SKM-1 (cell line): Measurements from ENCODE around the gene SLC25A6.
"Not testable (repeated sequence)": the region's sequence is repeated elsewhere in the genome, so short reads cannot be mapped to it uniquely, and the experiment has no call there.

ENCODE experiments used
- DNase-seq: peaks from one replicate; lab custom pipeline; 2025; ENCODE audit not compliant: unreplicated experiment; lab: John Stamatoyannopoulos, UW

Gene SLC25A6

DNA sequence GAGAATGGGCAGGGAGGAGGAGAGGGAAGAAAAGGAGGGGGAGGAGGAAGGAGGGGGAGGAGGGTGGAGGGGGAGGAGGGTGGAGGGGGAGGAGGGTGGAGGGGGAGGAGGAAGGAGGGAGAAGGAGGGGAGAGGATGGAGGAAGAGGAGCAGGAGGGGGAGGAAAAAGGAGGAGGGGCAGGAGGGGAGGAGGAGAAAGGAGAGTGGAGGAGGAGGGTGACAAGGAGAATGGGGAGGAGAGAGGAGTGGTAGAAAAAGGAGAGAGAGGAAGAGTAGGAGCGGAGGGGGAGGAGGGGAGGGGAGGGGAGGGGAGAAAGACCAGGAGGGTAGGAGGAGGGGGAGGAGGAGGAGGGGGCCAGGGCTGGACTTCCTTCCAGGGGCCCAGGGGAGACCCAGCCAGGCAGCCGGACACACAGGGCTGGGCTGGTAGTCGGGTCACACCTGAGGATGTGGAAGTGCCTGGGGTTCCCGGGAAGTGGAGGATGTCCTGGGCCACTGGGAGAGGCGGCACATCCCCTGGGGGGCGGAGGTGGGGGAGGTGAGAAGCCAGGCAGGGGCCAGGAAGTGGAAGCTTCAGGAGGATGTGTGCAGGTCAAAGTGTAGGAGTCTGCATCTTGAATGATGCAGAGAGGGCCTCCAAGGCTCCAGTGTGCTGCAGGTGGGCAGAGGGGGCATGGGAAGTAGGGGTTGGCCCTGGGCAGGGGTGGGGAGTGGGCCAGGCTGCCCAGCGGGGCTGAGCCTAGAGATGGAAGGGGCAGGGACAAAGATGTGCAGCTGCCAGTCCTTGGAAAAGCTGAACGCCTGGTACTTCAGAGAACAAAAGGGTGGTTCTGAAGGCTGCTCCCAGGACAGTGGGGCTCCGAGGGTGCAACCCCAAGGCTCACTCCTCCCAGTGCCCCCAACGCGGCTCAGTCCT is 36.5 kb downstream of the SLC25A6 start:
- DNase-seq, result no peak

DNA sequence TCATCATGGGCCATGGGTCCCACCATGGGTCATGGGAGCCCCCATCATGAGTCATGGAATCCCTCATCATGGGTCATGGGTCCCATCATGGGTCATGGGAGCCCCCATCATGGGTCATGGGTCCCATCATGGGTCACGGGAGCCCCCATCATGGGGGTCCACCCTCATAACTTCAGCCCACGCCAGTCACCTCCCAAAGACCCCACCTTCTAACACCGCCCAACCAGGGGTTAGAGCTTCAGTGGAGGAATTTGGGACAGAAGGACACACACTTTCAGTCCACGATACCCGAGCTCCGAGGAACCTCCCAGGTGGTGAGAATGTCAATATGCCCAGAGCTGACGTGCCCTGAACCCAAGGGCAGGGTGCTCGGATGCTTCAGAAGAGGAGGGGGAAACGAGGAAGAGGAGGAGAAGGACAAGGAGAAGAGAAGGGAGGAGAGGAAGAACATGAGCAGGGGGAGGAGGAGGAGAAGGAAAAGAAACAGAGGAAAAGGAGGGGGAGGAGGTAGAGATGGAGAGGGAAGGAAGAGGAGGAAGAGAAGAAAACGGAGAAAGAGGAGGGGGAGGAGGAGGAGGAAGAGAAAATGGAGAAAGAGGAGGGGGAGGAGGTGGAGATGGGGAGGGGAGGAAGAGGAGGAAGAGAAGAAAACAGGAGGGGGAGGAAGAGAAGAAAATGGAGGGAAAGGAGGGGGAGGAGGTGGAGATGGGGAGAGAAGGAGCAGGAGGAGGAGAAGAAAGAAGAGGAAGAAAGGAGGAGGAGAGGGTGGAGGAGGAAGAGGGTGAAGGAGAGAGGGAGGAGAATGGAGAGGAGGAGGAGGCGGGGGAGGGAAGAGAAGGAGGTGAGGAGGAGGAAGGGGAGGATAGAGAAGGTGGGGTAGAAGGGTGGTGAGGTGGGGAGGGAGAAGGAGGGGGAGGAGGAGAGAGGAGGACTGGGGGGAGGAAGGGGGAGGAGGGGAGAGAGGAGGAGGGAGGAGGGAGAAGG is 37.6 kb downstream of the SLC25A6 start:
- no peak for DNase-seq

DNA sequence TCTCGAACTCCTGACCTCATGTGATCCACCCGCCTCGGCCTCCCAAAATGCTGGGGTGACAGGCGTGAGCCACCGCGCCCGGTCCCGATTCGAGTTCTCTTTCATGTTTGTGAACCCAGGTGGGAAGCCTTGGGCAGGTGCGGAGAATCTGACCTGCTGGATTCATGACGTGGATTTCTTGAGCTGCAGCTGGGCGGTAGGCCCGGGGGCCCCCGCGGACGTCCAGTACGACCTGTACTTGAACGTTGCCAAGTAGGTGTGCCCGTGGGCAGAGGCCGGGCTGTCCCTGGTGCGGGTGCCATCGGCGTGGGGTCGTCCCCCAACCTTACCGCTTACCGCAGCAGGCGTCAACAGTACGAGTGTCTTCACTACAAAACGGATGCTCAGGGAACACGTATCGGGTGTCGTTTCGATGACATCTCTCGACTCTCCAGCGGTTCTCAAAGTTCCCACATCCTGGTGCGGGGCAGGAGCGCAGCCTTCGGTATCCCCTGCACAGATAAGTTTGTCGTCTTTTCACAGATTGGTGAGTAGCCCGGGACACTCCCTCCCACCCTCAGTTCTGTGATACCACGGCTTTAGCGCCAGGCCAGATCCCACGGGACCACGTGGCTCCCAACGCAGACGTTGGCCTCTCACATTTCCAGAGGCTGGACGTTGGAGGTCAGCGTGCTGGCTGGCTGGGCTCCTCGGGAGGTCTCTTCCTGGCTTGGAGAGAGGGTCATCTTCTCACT is 39.8 kb downstream of the SLC25A6 start:
- DNase-seq, result no peak

GRCh38 chrX:1349606-1350005 is 42.3 kb downstream of the SLC25A6 start:
- DNase-seq, result not testable (repeated sequence)

DNA sequence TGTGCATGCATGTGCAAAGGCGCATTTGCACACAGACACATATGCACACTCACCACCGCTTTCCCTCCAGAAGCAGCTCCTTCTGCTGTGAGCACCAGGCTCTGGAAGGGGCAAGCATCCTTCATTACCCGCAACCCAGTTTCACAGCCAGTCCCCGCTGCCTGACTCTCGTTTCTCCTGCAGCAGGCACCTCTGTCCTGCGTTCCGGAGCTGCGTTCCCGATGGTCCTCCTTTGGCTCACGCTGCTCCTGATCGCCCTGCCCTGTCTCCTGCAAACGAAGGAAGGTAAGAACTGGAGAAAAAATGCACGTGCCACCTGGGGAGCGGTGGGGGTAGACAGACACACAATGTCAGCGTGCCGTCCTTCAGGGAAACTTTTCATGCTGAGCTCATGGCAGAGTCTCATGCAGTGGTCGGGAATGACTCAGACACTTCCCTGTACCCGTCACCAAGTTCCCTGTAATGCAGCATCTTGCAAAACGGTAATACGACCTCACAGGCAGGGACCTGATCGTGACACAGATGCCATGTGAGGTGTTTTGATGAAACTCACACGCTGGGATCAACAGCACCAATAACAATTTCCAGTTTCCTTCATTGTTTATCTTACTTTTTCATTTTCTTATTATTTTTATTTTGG is 50.2 kb downstream of the SLC25A6 start:
- no peak for DNase-seq

- DNase-seq, result no peak
These were observed 54.7 kb downstream of the SLC25A6 start for GRCh38 chrX:1336948-1337779.

DNA sequence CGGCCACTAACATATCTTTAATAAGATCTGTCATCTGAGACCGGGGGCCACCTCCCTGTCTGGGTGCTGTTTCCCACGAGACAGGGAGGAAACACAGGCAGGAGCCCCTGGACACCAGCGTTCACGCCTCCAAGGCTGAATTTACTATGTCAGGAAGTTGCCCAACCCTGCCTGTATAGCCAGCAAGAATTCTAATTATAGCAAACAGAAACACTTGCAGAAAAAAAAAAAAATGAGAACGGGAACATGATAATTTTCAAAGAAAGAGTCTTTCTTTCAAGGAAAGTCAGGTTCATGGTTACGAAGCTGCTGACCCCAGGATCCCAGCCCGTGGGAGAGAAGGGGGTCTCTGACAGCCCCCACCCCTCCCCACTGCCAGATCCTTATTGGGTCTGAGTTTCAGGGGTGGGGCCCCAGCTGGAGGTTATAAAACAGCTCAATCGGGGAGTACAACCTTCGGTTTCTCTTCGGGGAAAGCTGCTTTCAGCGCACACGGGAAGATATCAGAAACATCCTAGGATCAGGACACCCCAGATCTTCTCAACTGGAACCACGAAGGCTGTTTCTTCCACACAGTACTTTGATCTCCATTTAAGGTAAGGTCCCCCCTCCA is 55.5 kb downstream of the SLC25A6 start, which contains the start of gene IL3RA:
TSS of gene IL3RA (plus strand) at position 455 of the 613 bp plus-strand sequence. CDS start 4,981 bp downstream, outside the sequence.
- peak; percentile 84 for DNase-seq
